ENCODE data around the gene RPRD2.

DNA sequence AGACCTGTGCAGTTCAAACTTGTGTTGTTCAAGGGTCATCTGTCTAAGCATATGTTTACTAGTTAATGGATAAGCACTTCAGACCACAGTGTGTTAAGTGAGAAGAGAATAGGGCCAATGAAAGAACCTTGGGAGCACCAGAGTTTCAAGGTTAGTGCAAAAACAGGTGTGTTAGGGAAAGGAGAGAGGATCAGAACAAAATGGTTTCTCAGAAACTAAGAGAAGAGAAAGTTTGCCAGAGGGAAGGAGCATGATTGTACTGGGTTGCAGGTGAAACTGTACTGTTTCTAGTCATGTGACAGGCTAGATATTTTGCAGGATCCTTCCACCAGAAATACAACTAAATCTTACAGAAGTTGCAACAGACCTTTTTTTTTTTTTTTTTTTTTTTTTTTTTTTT lies 23.3 kb downstream of the RPRD2 start:
- TF ChIP-seq RFX5 (IDR thresholded peaks at IDR 0.05; ENCODE audit: low read depth, low read length) = no peak
- no peak for TF ChIP-seq POLR2A (conservative IDR thresholded peaks at IDR 0.05)
- TF ChIP-seq SOX6 (IDR thresholded peaks at IDR 0.05) = no peak
- TF ChIP-seq, protein P1, sequence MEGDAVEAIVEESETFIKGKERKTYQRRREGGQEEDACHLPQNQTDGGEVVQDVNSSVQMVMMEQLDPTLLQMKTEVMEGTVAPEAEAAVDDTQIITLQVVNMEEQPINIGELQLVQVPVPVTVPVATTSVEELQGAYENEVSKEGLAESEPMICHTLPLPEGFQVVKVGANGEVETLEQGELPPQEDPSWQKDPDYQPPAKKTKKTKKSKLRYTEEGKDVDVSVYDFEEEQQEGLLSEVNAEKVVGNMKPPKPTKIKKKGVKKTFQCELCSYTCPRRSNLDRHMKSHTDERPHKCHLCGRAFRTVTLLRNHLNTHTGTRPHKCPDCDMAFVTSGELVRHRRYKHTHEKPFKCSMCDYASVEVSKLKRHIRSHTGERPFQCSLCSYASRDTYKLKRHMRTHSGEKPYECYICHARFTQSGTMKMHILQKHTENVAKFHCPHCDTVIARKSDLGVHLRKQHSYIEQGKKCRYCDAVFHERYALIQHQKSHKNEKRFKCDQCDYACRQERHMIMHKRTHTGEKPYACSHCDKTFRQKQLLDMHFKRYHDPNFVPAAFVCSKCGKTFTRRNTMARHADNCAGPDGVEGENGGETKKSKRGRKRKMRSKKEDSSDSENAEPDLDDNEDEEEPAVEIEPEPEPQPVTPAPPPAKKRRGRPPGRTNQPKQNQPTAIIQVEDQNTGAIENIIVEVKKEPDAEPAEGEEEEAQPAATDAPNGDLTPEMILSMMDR (IDR thresholded peaks at IDR 0.05 in 2 of 3, conservative IDR thresholded peaks at IDR 0.05 in 1 of 3; ENCODE audit: insufficient read depth in 2 of 3, low read depth in 1 of 3, low read length in 3 of 3) = no peak
- TF ChIP-seq CEBPG (CRISPR knock-in tag; IDR thresholded peaks at IDR 0.05) = no peak
- no peak for TF ChIP-seq CEBPG (tag; conservative IDR thresholded peaks at IDR 0.05 in 1 of 2, IDR thresholded peaks at IDR 0.05 in 1 of 2)
- TF ChIP-seq SIX5 (IDR thresholded peaks at IDR 0.05; ENCODE audit: borderline replicate concordance in 1 of 2, insufficient read depth in 1 of 2, low read depth in 1 of 2, low read length in 2 of 2) = no peak
- TF ChIP-seq NRF1 (conservative IDR thresholded peaks at IDR 0.05 in 1 of 2, IDR thresholded peaks at IDR 0.05 in 1 of 2) = no peak
- TF ChIP-seq YY1 (IDR thresholded peaks at IDR 0.05; ENCODE audit: borderline replicate concordance in 1 of 3, control insufficient read depth in 1 of 3, extremely low read depth in 1 of 3, insufficient read depth in 3 of 3, insufficient read length in 1 of 3, insufficient replicate concordance in 2 of 3, low read depth in 1 of 3, low read length in 2 of 3) = no peak
- no peak for TF ChIP-seq CBFB (CRISPR knock-in tag; IDR thresholded peaks at IDR 0.05)
- TF ChIP-seq KLF13 (tag; IDR thresholded peaks at IDR 0.05; ENCODE audit: borderline replicate concordance, low read depth) = no peak
- TF ChIP-seq HIVEP1 (CRISPR knock-in tag; IDR thresholded peaks at IDR 0.05) = no peak
- TF ChIP-seq NCOA1 (IDR thresholded peaks at IDR 0.05; ENCODE audit: low read depth) = no peak
